SK-N-SH (cell line): ENCODE data around the gene OR10A5. TPM values are rescaled to one million over a fixed set of nuclear protein-coding genes. Genes with fewer than 3 reads are reported as not detected.

Experiments
- CTCF ChIA-PET: fragments of 300-600, 350-600 bp; formaldehyde crosslinking; extraction: SDS; loops from one replicate; lab custom pipeline; 2021; lab: Yijun Ruan, JAX
- POLR2A ChIA-PET: fragments of 350-600 bp; sonication (Branson Sonifier 250); formaldehyde crosslinking; extraction: SDS; loops from one replicate; lab custom pipeline; 2020; ENCODE audit warnings: antibody characterized with exemption, inconsistent platforms; lab: Yijun Ruan, JAX
- DNase-seq: peaks from one replicate; pipeline ENCODE4 v3.0.0; 2012
- H2AFZ ChIP-seq: fragments of 200-600 bp; sonication (generic); 2 replicates; pipeline ENCODE4 v1.8.1; 2016; ENCODE audit warnings: antibody characterized with exemption, mild to moderate bottlenecking, low read depth
- H3F3A ChIP-seq: fragments of 200-600 bp; sonication (generic); replicated peaks from 2 replicates; pipeline ENCODE3; 2016; ENCODE audit warnings: antibody characterized with exemption, mild to moderate bottlenecking; ENCODE audit not compliant: insufficient read depth
- H3K27ac ChIP-seq, 2 experiments: fragments of 200-500 bp in 1 of 2; fragments of 200-600 bp in 1 of 2; sonication (Bioruptor generic) in 1 of 2; sonication (generic), shearing (Covaris generic) in 1 of 2; 2 replicates each; pipeline versions ENCODE4 v1.5.1 to v1.6.1; 2014 to 2016; ENCODE audit warnings: low read depth in 2 of 2, inconsistent platforms in 1 of 2, low read length in 1 of 2, mild to moderate bottlenecking in 1 of 2, mixed read lengths in 1 of 2
- H3K27me3 ChIP-seq: fragments of 200-600 bp; sonication (generic), shearing (Covaris generic); 2 replicates; pipeline ENCODE4 v1.6.1; 2016; ENCODE audit warnings: mixed run types; ENCODE audit not compliant: insufficient read depth
- H3K36me3 ChIP-seq, 2 experiments: fragments of 200-500 bp in 1 of 2; fragments of 200-600 bp in 1 of 2; sonication (Bioruptor generic) in 1 of 2; sonication (generic) in 1 of 2; replicated peaks in 1 of 2; 2 replicates each; pipeline versions ENCODE3 to v1.5.1; 2014 to 2016; ENCODE audit warnings: low read length in 1 of 2, mild to moderate bottlenecking in 1 of 2; ENCODE audit not compliant: insufficient read depth in 2 of 2, control insufficient read depth in 1 of 2
- H3K4me1 ChIP-seq, 2 experiments: fragments of 200-500 bp in 1 of 2; fragments of 200-600 bp in 1 of 2; sonication (Bioruptor generic) in 1 of 2; sonication (generic), shearing (Covaris generic) in 1 of 2; 2 replicates each; pipeline versions ENCODE4 v1.5.1 to v1.6.1; 2014 to 2016; ENCODE audit warnings: low read depth in 1 of 2, low read length in 1 of 2, mixed run types in 1 of 2; ENCODE audit not compliant: insufficient read depth in 2 of 2, control insufficient read depth in 1 of 2
- H3K4me2 ChIP-seq: fragments of 200-600 bp; sonication (generic), shearing (Covaris generic); 2 replicates; pipeline ENCODE4 v1.6.1; 2017; ENCODE audit warnings: mixed run types
- H3K4me3 ChIP-seq, 2 experiments: fragments of 200-500 bp in 1 of 2; fragments of 200-600 bp in 1 of 2; sonication (Bioruptor generic) in 1 of 2; sonication (generic), shearing (Covaris generic) in 1 of 2; 2 replicates each; pipeline versions ENCODE4 v1.5.1 to v1.8.1; 2014 to 2016; ENCODE audit warnings: low read depth in 2 of 2, inconsistent platforms in 1 of 2, low read length in 1 of 2, mild to moderate bottlenecking in 1 of 2, mixed read lengths in 1 of 2, moderate library complexity in 1 of 2
- H3K79me2 ChIP-seq: fragments of 200-600 bp; sonication (generic); 2 replicates; pipeline ENCODE4 v1.8.1; 2017; ENCODE audit warnings: mild to moderate bottlenecking; ENCODE audit not compliant: insufficient read depth
- H3K9ac ChIP-seq: fragments of 200-600 bp; sonication (generic); 2 replicates; pipeline ENCODE4 v1.6.1; 2017; ENCODE audit warnings: mixed run types
- H3K9me2 ChIP-seq: fragments of 200-600 bp; sonication (generic); 2 replicates; pipeline ENCODE4 v1.6.1; 2017; ENCODE audit warnings: mixed run types
- H3K9me3 ChIP-seq: fragments of 200-600 bp; sonication (generic); 2 replicates; pipeline ENCODE4 v1.6.1; 2017; ENCODE audit warnings: mixed run types, mild to moderate bottlenecking, moderate library complexity
- H4K20me1 ChIP-seq: fragments of 200-600 bp; sonication (generic); 2 replicates; pipeline ENCODE4 v1.6.1; 2017; ENCODE audit warnings: mild to moderate bottlenecking, mixed run types; ENCODE audit not compliant: insufficient read depth
- ELF1 ChIP-seq: IDR thresholded peaks from 2 replicates; pipeline ENCODE4 v1.4.0; 2012
- EP300 ChIP-seq, 2 experiments: IDR thresholded peaks; 2 replicates each; pipeline versions ENCODE4 v1.4.0 to v1.6.1; 2012; ENCODE audit warnings: borderline replicate concordance in 1 of 2, low read depth in 1 of 2, low read length in 1 of 2
- EZH2phosphoT487 ChIP-seq: fragments of 200-600 bp; sonication (generic); IDR thresholded peaks from 2 replicates; pipeline ENCODE4 v1.6.1; 2017; ENCODE audit warnings: low read depth, mixed run types, mild to moderate bottlenecking, antibody characterized with exemption, moderate library complexity, borderline replicate concordance
- FOSL2 ChIP-seq: IDR thresholded peaks from 2 replicates; pipeline ENCODE4 v1.4.0; 2012; ENCODE audit warnings: low read depth, mild to moderate bottlenecking, moderate library complexity, borderline replicate concordance
- FOXJ3 ChIP-seq: sonication (generic); formaldehyde crosslinking; IDR thresholded peaks from 2 replicates; pipeline ENCODE4 v1.5.1; 2020; ENCODE audit warnings: mild to moderate bottlenecking, missing genetic modification reagents
- GABPA ChIP-seq: IDR thresholded peaks from 2 replicates; pipeline ENCODE4 v1.4.0; 2012; ENCODE audit warnings: low read depth, mild to moderate bottlenecking
- GATA2 ChIP-seq: sonication (generic); formaldehyde crosslinking; IDR thresholded peaks from 2 replicates; pipeline ENCODE4 v1.5.0; 2020; ENCODE audit warnings: mild to moderate bottlenecking, missing genetic modification reagents
- MAX ChIP-seq: IDR thresholded peaks from 2 replicates; pipeline ENCODE4 v1.4.0; 2012; ENCODE audit warnings: low read depth
- MXI1 ChIP-seq: IDR thresholded peaks from 2 replicates; pipeline ENCODE4 v1.6.1; 2012; ENCODE audit warnings: mild to moderate bottlenecking, low read depth, low read length, improper control_type of control experiment
- POLR2AphosphoS5 ChIP-seq: IDR thresholded peaks from 2 replicates; pipeline ENCODE4 v1.6.1; 2012; ENCODE audit warnings: low read depth, low read length
- RAD21 ChIP-seq: IDR thresholded peaks from 2 replicates; pipeline ENCODE4 v1.6.1; 2012; ENCODE audit warnings: mild to moderate bottlenecking, low read length
- RFX5 ChIP-seq: IDR thresholded peaks from 2 replicates; pipeline ENCODE4 v1.6.1; 2012; ENCODE audit warnings: mild to moderate bottlenecking, improper control_type of control experiment, low read length
- RXRA ChIP-seq: IDR thresholded peaks from 2 replicates; pipeline ENCODE4 v1.4.0; 2012; ENCODE audit warnings: low read depth, mild to moderate bottlenecking, borderline replicate concordance
- SIN3A ChIP-seq: IDR thresholded peaks from 2 replicates; pipeline ENCODE4 v1.6.1; 2012; ENCODE audit warnings: low read depth, mild to moderate bottlenecking, low read length, moderate library complexity, borderline replicate concordance
- TAF1 ChIP-seq: IDR thresholded peaks from 2 replicates; pipeline ENCODE4 v1.6.1; 2012; ENCODE audit warnings: low read depth, mild to moderate bottlenecking, low read length, moderate library complexity, borderline replicate concordance
- USF1 ChIP-seq: IDR thresholded peaks from 2 replicates; pipeline ENCODE4 v1.4.0; 2012; ENCODE audit warnings: low read depth, borderline replicate concordance
- USF2 ChIP-seq: fragments of 150-350 bp; IDR thresholded peaks from 2 replicates; pipeline ENCODE4 v1.6.1; 2017; ENCODE audit warnings: antibody characterized with exemption, low read length, low read depth, borderline replicate concordance
- YY1 ChIP-seq: IDR thresholded peaks from 2 replicates; pipeline ENCODE4 v1.4.0; 2012; ENCODE audit warnings: low read depth, mild to moderate bottlenecking
- WGBS: methylation state at CpG from one replicate; pipeline ENCODE4 v1.1.6; 2017; ENCODE audit warnings: low lambda C conversion rate; 5-methylcytosine and 5-hydroxymethylcytosine counted together
- polyA plus RNA-seq, 3 experiments: library from polyadenylated mRNA; depleted of rRNA; stranded (reverse); fragments of >200 nt; gene quantifications; 2 replicates each; pipeline ENCODE4 v1.2.3, GENCODE V29; 2012

The OR10A5 gene
- polyA plus RNA-seq, 1 of the 3 experiments (the other 2 are of a cell fraction), result not detected

- no peaks in the 10 kb centered on the region for H3F3A ChIP-seq
- POLR2A ChIA-PET, result no interaction called here
- CTCF ChIA-PET, result no interaction called here
- no peaks in the 10 kb centered on the region for H3K4me1 ChIP-seq
- H2AFZ ChIP-seq, result no peak overlapping the region
- no peak overlapping the region for H3K9ac ChIP-seq
- H3K27me3 ChIP-seq, result no peaks in the 10 kb centered on the region
- H3K79me2 ChIP-seq, result no peaks in the 10 kb centered on the region
- no peak overlapping the region for H3K27ac ChIP-seq
- no peaks in the 10 kb centered on the region for H4K20me1 ChIP-seq
- no peak for DNase-seq
- H3K9me3 ChIP-seq, result no peaks in the 10 kb centered on the region
- no peak for TF ChIP-seq GATA2 (CRISPR knock-in tag)
- TF ChIP-seq YY1, result no peak
- no peak for TF ChIP-seq FOSL2
- TF ChIP-seq, all 33 proteins: peak for 0
- Histone ChIP-seq H3K4me2 (no peak overlapping the region), H3K9me2 (no peaks in the 10 kb centered on the region), H3K36me3 (no peaks in the 10 kb centered on the region), H3K4me3 (no peak overlapping the region)
Observed at GRCh38 chr11:6841694-6842093, 3.8 kb upstream of the OR10A5 start.

- ChIA-PET CTCF (no interaction called here), POLR2A (no interaction called here)
- H3K9me3 ChIP-seq, result no peaks in the 10 kb centered on the region
Observed at GRCh38 chr11:6843670-6844069, 1.8 kb upstream of the OR10A5 start.

More at GRCh38 chr11:6843670-6844069, 1.8 kb upstream of the OR10A5 start:
- no peaks in the 10 kb centered on the region for H3K27me3 ChIP-seq
- H2AFZ ChIP-seq, result no peak overlapping the region
- H3K9me2 ChIP-seq, result no peaks in the 10 kb centered on the region
- H3K79me2 ChIP-seq, result no peaks in the 10 kb centered on the region
- no peaks in the 10 kb centered on the region for H4K20me1 ChIP-seq
- no peak overlapping the region for H3K4me2 ChIP-seq
- 0% methylated on average over 2 of the region's 2 CpGs for WGBS
- H3K4me3 ChIP-seq, result no peak overlapping the region
- H3K36me3 ChIP-seq, result no peaks in the 10 kb centered on the region
- no peak for TF ChIP-seq FOXJ3 (CRISPR knock-in tag)
- no peak for TF ChIP-seq USF2
- no peak for TF ChIP-seq YY1
- TF ChIP-seq POLR2AphosphoS5, result no peak
- no peak for TF ChIP-seq FOSL2
- TF ChIP-seq USF1, result no peak
- no peak for TF ChIP-seq SIN3A
- no peak for TF ChIP-seq MAX
- TF ChIP-seq GATA2 (CRISPR knock-in tag), result no peak
- TF ChIP-seq TAF1, result no peak
- TF ChIP-seq ELF1, result no peak
- no peak for TF ChIP-seq EZH2phosphoT487
- no peak for TF ChIP-seq RAD21
- no peak for TF ChIP-seq RXRA
- no peak for TF ChIP-seq RFX5
- no peak for TF ChIP-seq GABPA
- no peak for TF ChIP-seq EP300 (IDR thresholded peaks at IDR 0.05; ENCODE audit: borderline replicate concordance in 1 of 2, low read depth in 1 of 2, low read length in 1 of 2)
- TF ChIP-seq MXI1, result no peak
- H3K4me1 ChIP-seq, result no peaks in the 10 kb centered on the region
- no peak overlapping the region for H3K27ac ChIP-seq
- H3F3A ChIP-seq, result no peaks in the 10 kb centered on the region
- H3K9ac ChIP-seq, result no peak overlapping the region
- no peak for DNase-seq
